GM23248 (cell line): ENCODE data around the gene TMEM40. TPM values are rescaled to one million over a fixed set of nuclear protein-coding genes. Genes with fewer than 3 reads are reported as not detected.

Source experiments
- DNase-seq: peaks from one replicate; pipeline ENCODE4 v3.0.0-alpha.2; 2015
- H2AFZ ChIP-seq: fragments of 200-600 bp; sonication (generic); 2 replicates; pipeline ENCODE4 v1.6.1; 2016; ENCODE audit warnings: antibody characterized with exemption
- H3F3A ChIP-seq: fragments of 200-600 bp; sonication (generic); 2 replicates; pipeline ENCODE4 v1.6.1; 2016; ENCODE audit warnings: mild to moderate bottlenecking, antibody characterized with exemption, mixed run types; ENCODE audit not compliant: insufficient read depth
- H3K27ac ChIP-seq: fragments of 200-600 bp; sonication (generic); 2 replicates; pipeline ENCODE4 v1.5.1; 2016; ENCODE audit warnings: mild to moderate bottlenecking
- H3K27me3 ChIP-seq: fragments of 200-600 bp; sonication (generic); replicated peaks from 2 replicates; pipeline ENCODE4 v1.6.1; 2016; ENCODE audit warnings: mild to moderate bottlenecking; ENCODE audit not compliant: insufficient read depth
- H3K36me3 ChIP-seq: fragments of 200-600 bp; sonication (generic); 2 replicates; pipeline ENCODE4 v1.6.1; 2016; ENCODE audit warnings: low read depth, mild to moderate bottlenecking
- H3K4me1 ChIP-seq: fragments of 200-600 bp; sonication (generic); 2 replicates; pipeline ENCODE4 v1.6.1; 2016; ENCODE audit warnings: mild to moderate bottlenecking; ENCODE audit not compliant: insufficient read depth
- H3K4me2 ChIP-seq: fragments of 200-600 bp; sonication (generic); one replicate; pipeline ENCODE4 v1.6.1; 2016; ENCODE audit warnings: mild to moderate bottlenecking; ENCODE audit not compliant: unreplicated experiment
- H3K4me3 ChIP-seq: fragments of 200-600 bp; sonication (generic); 2 replicates; pipeline ENCODE4 v1.5.1; 2016; ENCODE audit warnings: mild to moderate bottlenecking
- H3K79me2 ChIP-seq: fragments of 200-600 bp; sonication (generic); 2 replicates; pipeline ENCODE4 v1.6.1; 2016; ENCODE audit warnings: mild to moderate bottlenecking; ENCODE audit not compliant: insufficient read depth
- H3K9ac ChIP-seq: fragments of 200-600 bp; sonication (generic); 2 replicates; pipeline ENCODE4 v1.6.1; 2016; ENCODE audit warnings: mild to moderate bottlenecking
- H3K9me2 ChIP-seq: fragments of 200-600 bp; sonication (generic); 2 replicates; pipeline ENCODE4 v1.6.1; 2016; ENCODE audit warnings: mixed run types, mild to moderate bottlenecking, moderate library complexity; ENCODE audit not compliant: insufficient read depth
- H3K9me3 ChIP-seq: fragments of 200-600 bp; sonication (generic); one replicate; pipeline ENCODE4 v1.6.1; 2017; ENCODE audit warnings: low read depth
- H4K20me1 ChIP-seq: fragments of 200-600 bp; sonication (generic); 2 replicates; pipeline ENCODE4 v1.6.0; 2016; ENCODE audit not compliant: insufficient read depth
- EZH2 ChIP-seq: fragments of 200-600 bp; sonication (generic); IDR thresholded peaks from 2 replicates; pipeline ENCODE4 v1.6.1; 2018; ENCODE audit warnings: antibody characterized with exemption, mild to moderate bottlenecking; ENCODE audit not compliant: insufficient read depth, poor library complexity, severe bottlenecking
- EZH2phosphoT487 ChIP-seq: fragments of 200-600 bp; sonication (generic); IDR thresholded peaks from 2 replicates; pipeline ENCODE4 v1.6.1; 2018; ENCODE audit warnings: antibody characterized with exemption, moderate library complexity, mild to moderate bottlenecking, low read depth; ENCODE audit not compliant: insufficient read depth
- WGBS, 2 experiments: methylation state at CpG; one replicate each; pipeline ENCODE4 v1.1.6; 2015 to 2017; ENCODE audit warnings: low lambda C conversion rate in 2 of 2, low coverage in 1 of 2; ENCODE audit errors: missing lambda C conversion rate in 2 of 2; 5-methylcytosine and 5-hydroxymethylcytosine counted together
- in situ Hi-C: fragments of 300-500 bp; cut with MboI; formaldehyde crosslinking; loops from 2 replicates; pipeline ENCODE4 v1.15.0; 2020
- polyA plus RNA-seq: library from polyadenylated mRNA; unstranded; fragments of >200 nt; fragmentation: Nextera tagmentation; extraction: Ambion mirVana; gene quantifications from 2 replicates; pipeline ENCODE4 v1.2.1, GENCODE V29; 2016
- total RNA-seq: library from RNA; depleted of rRNA; stranded (reverse); fragments of >200 nt; shearing (Covaris generic); gene quantifications from 2 replicates; pipeline ENCODE4 v1.2.3, GENCODE V29; 2014

Gene TMEM40
- total and polyA plus RNA-seq, 2 experiments from 2014 or later: not detected

DNA sequence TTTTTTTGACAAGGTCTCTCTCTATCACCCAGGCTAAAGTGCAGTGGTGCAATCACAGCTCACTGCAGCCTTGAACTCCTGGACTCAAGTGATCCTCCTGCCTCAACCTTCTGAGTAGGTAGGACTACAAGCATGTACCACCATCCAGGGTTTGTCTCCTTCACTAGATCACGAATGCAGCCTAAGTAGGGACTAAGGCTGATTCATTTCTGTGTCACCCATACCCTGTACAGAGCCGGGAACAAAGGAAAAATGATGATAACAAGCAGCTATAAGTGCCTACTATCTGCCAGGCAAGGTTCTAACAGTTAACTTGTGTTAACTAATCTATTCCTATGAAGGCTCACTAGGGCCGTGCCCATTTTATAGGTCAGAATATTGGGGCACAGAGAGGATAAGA is 7.0 kb downstream of the TMEM40 start:
- peaks cover 22% of the 10 kb centered on the region; the same call in 1 of the 2 replicates for H3K4me1 ChIP-seq
- H3K9me2 ChIP-seq: no peaks in the 10 kb centered on the region
- no peaks in the 10 kb centered on the region for H3K9me3 ChIP-seq
- peaks cover 25% of the 10 kb centered on the region for H3F3A ChIP-seq
- H3K27ac ChIP-seq: no peak overlapping the region
- H2AFZ ChIP-seq: no peak overlapping the region
- 40 to 42% methylated on average over 3 of the region's 3 CpGs for WGBS, 2 experiments
- H3K4me3 ChIP-seq: no peak overlapping the region
- H3K36me3 ChIP-seq: no peaks in the 10 kb centered on the region
- no peaks in the 10 kb centered on the region for H3K27me3 ChIP-seq
- H3K79me2 ChIP-seq: no peaks in the 10 kb centered on the region
- in situ Hi-C loops: no loop called here
- peak; percentile 32 for DNase-seq
- TF ChIP-seq EZH2phosphoT487 (no peak), EZH2 (no peak)
- no peaks in the 10 kb centered on the region for H4K20me1 ChIP-seq
- no peak overlapping the region for H3K9ac ChIP-seq
- no peak overlapping the region for H3K4me2 ChIP-seq

DNA sequence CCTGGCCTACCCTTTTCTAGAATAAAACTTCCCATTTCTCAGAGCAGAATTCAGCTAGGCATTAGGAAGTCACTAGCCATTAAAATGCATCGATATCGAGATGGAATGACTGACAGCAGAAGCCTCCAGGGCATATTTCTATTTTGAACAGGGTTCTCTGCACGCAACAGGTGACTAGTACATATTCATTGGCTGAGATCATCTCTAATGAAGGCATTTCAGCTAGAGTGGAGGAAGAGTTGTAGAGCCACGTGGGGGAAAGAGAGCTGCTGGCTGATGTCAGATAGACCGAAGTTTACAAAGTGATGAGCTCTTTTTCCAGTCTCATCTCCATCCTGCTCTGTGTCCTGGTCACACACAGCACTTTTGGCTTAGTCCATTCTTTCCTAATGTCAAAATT is 7.5 kb downstream of the TMEM40 start:
- DNase-seq: no peak
- Histone ChIP-seq H3K4me3 (no peak overlapping the region), H3K9ac (no peak overlapping the region), H3K79me2 (no peaks in the 10 kb centered on the region), H3K4me2 (no peak overlapping the region), H3K9me3 (no peaks in the 10 kb centered on the region), H3K36me3 (no peaks in the 10 kb centered on the region), H2AFZ (no peak overlapping the region), H3K27ac (no peak overlapping the region), H3F3A (peaks cover 25% of the 10 kb centered on the region), H4K20me1 (no peaks in the 10 kb centered on the region), H3K4me1 (peaks cover 22% of the 10 kb centered on the region; the same call in 1 of the 2 replicates), H3K27me3 (no peaks in the 10 kb centered on the region), H3K9me2 (no peaks in the 10 kb centered on the region)
- whole genome bisulfite sequencing, 2 experiments: 92 to 98% methylated on average over 5 of the region's 5 CpGs
- in situ Hi-C loops: no loop called here
- TF ChIP-seq EZH2 (no peak), EZH2phosphoT487 (no peak)

DNA sequence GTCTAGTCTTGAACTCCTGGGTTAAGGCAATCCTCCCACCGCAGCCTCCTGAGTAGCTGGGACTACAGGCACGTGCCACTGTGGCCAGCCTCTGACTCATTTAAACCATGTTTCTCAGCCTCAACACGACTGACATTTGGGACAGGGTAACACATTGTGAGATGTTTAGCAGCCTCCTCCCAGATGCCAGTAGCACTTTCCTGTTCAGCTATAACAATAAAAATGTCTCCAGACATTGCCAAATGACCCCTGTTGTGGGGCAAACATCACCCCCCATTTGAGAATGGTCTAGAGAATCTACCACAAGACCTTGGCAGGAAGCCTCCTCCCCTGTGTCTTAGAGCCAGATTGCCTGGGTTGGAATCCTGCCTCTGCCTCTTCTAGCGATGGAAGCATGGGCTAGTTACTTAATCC is 8.4 kb downstream of the TMEM40 start:
- Histone ChIP-seq H3K79me2 (no peaks in the 10 kb centered on the region), H3K9me3 (no peaks in the 10 kb centered on the region), H2AFZ (no peak overlapping the region), H3F3A (peaks cover 25% of the 10 kb centered on the region), H3K9me2 (no peaks in the 10 kb centered on the region), H3K4me3 (no peak overlapping the region), H3K36me3 (no peaks in the 10 kb centered on the region), H3K27me3 (no peaks in the 10 kb centered on the region), H3K4me2 (peak overlapping the region; percentile 2), H3K4me1 (peaks cover 22% of the 10 kb centered on the region; the same call in 1 of the 2 replicates), H3K27ac (peak overlapping the region; percentile 66), H3K9ac (no peak overlapping the region), H4K20me1 (no peaks in the 10 kb centered on the region)
- TF ChIP-seq EZH2 (no peak), EZH2phosphoT487 (no peak)
- in situ Hi-C loops: no loop called here
- 18 to 28% methylated on average over 4 of the region's 4 CpGs for WGBS, 2 experiments
- DNase-seq: peak; percentile 86

DNA sequence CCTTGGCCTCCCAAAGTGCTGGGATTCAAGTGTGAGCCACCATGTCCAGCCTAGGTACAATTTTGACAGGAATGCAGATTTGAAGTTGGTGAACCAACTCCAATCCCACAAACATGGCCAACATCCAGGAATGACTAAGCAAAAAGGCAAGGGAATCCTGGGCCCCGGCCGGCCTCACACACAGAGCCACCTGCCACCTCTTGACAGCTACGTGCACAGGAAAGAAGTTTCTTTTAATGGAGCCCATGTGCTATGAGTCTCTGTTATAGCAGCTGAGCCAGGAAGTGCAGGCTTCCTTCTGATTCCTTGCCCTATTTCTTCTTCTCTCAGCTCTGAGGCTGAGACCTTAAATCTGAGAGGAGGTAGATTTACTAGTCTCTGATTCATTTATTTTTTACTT is 8.8 kb downstream of the TMEM40 start:
- Histone ChIP-seq H3F3A (peaks cover 25% of the 10 kb centered on the region), H3K27ac (peak overlapping the region; percentile 66), H3K4me1 (peaks cover 22% of the 10 kb centered on the region; the same call in 1 of the 2 replicates), H3K27me3 (no peaks in the 10 kb centered on the region), H3K4me3 (no peak overlapping the region), H2AFZ (no peak overlapping the region), H3K9me3 (no peaks in the 10 kb centered on the region), H3K79me2 (no peaks in the 10 kb centered on the region), H3K9me2 (no peaks in the 10 kb centered on the region), H3K9ac (no peak overlapping the region), H4K20me1 (no peaks in the 10 kb centered on the region), H3K36me3 (no peaks in the 10 kb centered on the region), H3K4me2 (peak overlapping the region; percentile 2)
- no peak for TF ChIP-seq EZH2
- TF ChIP-seq EZH2phosphoT487: no peak
- peak; percentile 86 for DNase-seq
- in situ Hi-C loops: no loop called here
- WGBS, 2 experiments: 8 to 13% methylated on average over 3 of the region's 3 CpGs

DNA sequence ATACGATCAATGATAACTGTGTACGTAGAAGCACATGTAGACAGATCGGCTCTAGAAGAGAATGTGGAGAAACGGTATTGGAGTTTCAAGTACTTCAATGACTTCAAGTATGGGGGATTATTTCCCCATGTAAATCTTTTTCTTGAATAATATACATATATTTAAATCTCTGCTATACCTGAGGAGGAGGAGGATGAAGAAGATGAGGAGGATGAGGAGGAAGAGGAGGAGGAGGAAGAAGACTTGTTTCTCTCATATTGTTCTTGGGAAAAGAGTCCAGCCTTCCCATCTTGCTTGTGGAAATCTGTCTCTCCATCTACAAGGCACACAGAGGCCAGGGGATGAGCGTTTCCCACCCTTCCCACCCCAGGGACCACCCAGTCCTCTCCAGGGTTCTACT is 10.6 kb downstream of the TMEM40 start:
- DNase-seq: no peak
- TF ChIP-seq EZH2 (no peak), EZH2phosphoT487 (no peak)
- no peak overlapping the region for H3K9ac ChIP-seq
- H4K20me1 ChIP-seq: no peaks in the 10 kb centered on the region
- no peaks in the 10 kb centered on the region for H3K79me2 ChIP-seq
- no peak overlapping the region for H3K4me2 ChIP-seq
- no peaks in the 10 kb centered on the region for H3K9me3 ChIP-seq
- no peaks in the 10 kb centered on the region for H3K36me3 ChIP-seq
- H3K4me3 ChIP-seq: no peak overlapping the region
- in situ Hi-C loops: no loop called here
- WGBS, 2 experiments: 95 to 98% methylated on average over 4 to 5 of the region's 5 CpGs
- H3F3A ChIP-seq: peaks cover 25% of the 10 kb centered on the region
- H3K9me2 ChIP-seq: no peaks in the 10 kb centered on the region
- H3K27ac ChIP-seq: no peak overlapping the region
- peaks cover 7% of the 10 kb centered on the region; the same call in 1 of the 2 replicates for H3K27me3 ChIP-seq
- no peak overlapping the region for H2AFZ ChIP-seq
- H3K4me1 ChIP-seq: peaks cover 22% of the 10 kb centered on the region; the same call in 1 of the 2 replicates
